ENCODE data around the gene RHBDL1.

- no peak for TF ChIP-seq CTCF (optimal IDR thresholded peaks at IDR 0.05 in 1 of 3, IDR thresholded peaks at IDR 0.05 in 1 of 3, conservative IDR thresholded peaks at IDR 0.05 in 1 of 3; ENCODE audit: extremely low read depth in 1 of 3, insufficient read depth in 2 of 3, low read length in 3 of 3)
- no peak for TF ChIP-seq EZH2 (IDR thresholded peaks at IDR 0.05; ENCODE audit: low read length)
Measured at GRCh38 chr16:679814-680624, 4.5 kb downstream of the RHBDL1 start, which contains the start of gene STUB1.
